HG03066 (cell line): ENCODE measurements around the gene PRPF40B.

Experiments
- ATAC-seq: cut with Tn5 transposase; IDR thresholded peaks from one replicate; pipeline ENCODE4 v1.9.1; 2021; ENCODE audit warnings: low read depth; ENCODE audit not compliant: unreplicated experiment

Gene PRPF40B

DNA sequence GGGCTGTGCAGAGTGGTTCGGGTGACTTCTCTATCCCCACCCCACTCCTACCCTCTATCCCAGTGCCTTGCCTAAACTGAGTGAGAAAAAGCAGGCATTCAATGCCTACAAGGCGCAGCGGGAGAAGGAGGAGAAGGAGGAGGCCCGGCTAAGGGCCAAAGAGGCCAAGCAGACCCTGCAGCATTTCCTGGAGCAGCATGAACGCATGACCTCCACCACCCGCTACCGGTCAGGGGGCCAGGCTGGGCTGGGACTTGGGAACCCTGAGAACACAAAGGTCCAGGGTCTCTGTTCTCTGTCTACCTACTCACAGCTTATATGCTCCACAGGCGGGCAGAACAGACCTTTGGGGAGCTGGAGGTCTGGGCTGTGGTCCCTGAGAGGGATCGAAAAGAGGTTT is 11.7 kb downstream of the PRPF40B start:
- no peak for ATAC-seq

- no peak for ATAC-seq
These were observed 12.3 kb downstream of the PRPF40B start for GRCh38 chr12:49635656-49636055.

DNA sequence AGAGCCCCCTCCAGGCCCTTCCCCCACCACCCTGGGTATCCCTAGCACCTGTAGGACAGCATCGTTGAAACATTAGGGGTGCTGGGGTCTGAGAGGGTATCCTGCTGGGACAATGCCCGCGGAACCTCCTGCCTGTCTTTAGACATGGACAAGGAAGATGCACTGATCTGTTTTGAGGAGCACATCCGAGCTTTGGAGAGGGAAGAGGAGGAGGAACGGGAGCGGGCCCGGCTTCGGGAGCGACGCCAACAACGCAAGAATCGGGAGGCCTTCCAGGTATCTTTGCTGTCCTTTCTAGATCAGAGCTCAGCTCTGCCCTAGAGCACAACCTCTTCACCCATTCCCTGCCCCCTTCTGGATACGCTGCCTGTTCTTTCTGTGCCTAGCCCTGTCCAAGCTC is 13.2 kb downstream of the PRPF40B start:
- no peak for ATAC-seq

GRCh38 chr12:49636979-49637755 is 13.8 kb downstream of the PRPF40B start:
- no peak for ATAC-seq

- ATAC-seq = no peak
These were observed 18.5 kb downstream of the PRPF40B start for GRCh38 chr12:49641748-49642369.

GRCh38 chr12:49642370-49642802 is 19.0 kb downstream of the PRPF40B start:
- no peak for ATAC-seq

GRCh38 chr12:49643135-49643534 is 19.8 kb downstream of the PRPF40B start:
- ATAC-seq = no peak

DNA sequence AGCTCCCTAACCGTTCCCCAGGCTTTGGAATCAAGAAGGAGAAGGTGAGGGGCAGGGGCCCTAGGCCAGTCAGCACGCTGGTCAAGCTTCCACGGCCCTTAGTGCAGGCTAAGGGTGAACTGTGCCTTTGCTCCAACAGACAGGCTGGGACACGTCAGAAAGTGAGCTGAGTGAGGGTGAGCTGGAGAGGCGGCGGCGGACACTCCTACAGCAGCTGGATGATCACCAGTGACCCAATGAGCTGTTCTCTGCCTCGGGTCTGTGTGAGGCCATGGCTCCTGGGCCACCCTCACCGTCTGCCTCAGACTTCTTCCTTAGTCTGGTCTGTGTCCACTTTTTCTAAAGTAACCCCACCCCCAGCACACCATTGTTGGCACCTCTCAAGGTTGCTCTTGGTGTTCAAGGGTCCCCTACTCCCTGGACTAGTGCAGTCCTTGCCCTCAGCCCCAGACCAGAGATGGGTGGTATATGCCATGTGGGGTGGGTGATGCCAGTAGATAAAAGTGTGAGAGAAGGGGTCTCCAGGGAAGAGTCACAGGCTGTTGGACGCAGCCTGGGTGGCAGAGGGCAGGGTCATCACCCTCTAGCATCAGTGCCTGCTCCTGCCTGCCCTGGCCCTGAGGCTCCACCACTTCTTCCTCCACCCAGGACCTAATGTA is 20.7 kb downstream of the PRPF40B start:
- ATAC-seq = no peak

- no peak for ATAC-seq
These were observed 21.2 kb downstream of the PRPF40B start for GRCh38 chr12:49644620-49644994.

- no peak for ATAC-seq
These were observed 22.0 kb downstream of the PRPF40B start for GRCh38 chr12:49645146-49646039.

GRCh38 chr12:49646331-49646830 is 23.0 kb downstream of the PRPF40B start:
- ATAC-seq = no peak

DNA sequence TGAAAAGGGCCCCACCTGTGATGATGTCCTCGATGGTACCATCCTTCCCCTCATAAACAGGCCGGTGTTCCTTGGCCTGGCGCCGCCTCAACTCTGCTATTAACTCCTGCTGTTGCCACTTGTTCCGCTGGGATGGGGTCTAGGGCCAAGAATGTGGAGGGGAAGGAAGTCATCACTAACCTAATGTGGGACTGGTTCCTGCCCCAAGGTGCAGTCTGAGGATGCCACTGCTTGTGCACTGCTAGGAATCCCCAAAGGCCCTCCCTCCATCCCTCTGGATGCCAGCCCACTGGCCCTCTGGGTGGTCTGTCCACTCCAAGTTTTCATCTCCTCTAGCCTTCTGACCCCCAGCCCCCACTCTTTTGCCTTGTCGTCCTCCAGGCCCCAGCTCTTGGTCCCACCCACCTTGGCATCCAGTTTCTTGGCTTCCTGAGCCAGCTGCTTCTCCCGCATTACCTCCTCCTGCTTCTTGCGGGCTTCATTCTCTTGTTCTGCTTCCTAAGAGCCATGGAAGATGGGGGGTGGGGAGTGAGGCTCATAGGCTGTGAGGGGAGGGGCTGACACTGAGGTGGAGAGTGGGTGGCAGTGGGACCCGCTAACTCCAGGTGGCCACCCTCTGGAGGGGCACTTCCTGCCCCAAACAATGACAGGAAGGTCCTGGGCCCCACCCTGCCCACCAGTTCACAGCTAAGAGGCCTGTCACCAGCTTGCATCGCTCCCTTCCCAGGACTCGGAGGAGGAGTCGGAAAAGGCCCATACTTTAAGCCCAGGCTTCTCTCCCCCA is 23.7 kb downstream of the PRPF40B start:
- ATAC-seq = no peak

GRCh38 chr12:49647827-49648711 is 24.7 kb downstream of the PRPF40B start:
- ATAC-seq = no peak

DNA sequence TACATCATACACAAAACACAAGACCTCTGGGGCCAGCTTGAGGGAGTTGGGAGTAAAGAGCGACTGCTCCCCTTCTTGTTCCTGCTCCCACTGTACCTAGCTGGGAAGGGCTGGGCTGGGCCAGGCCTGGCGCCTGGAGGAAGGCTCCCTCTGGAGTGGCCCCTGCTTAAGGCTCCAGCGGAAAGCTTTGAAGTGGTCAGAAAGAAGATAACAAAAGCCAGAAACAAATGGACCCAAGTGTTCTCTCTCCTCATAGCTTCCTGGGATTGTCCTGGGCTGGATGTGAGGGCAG is 25.3 kb downstream of the PRPF40B start:
- no peak for ATAC-seq

DNA sequence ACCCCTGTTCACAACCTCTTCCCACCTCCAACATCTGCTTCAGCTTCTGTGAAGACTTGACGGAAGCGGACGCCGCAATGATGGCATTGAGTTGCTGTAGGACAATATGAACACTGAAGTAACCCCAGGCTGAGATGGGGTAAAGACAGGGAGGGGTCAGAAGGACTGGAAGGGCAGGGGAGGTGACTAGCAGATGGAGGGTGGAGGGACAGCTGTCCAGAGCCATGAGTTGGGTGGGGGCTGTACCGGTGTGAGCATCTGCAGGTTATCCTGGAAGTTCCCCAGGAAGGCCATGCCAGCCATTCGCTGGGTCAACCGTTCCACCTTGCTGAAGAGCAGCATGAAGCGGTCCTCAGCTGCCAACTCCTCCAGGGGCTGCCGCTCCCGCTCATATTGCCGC is 26.1 kb downstream of the PRPF40B start:
- no peak for ATAC-seq

- no peak for ATAC-seq
These were observed 26.5 kb downstream of the PRPF40B start for GRCh38 chr12:49649892-49650291.

DNA sequence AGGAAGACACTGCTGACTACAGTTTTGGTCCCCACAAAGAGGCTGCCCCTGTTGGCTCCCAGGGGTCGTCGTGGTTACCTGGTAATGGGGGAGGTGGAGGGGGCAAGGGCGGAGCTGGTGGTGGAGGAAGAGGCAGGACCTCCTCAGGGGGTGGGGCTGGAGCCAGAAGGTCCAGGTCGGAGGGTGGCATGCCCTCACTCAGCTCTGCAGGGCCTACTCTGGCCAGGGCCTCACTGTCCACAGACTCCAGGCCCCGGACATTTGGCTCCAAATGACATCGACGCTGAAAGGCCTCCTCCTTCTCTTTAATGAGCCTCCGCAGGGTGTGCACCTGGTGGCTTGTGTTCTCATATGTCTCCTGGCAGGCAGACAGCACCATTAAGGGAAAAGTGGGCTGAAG is 28.5 kb downstream of the PRPF40B start:
- ATAC-seq = no peak

DNA sequence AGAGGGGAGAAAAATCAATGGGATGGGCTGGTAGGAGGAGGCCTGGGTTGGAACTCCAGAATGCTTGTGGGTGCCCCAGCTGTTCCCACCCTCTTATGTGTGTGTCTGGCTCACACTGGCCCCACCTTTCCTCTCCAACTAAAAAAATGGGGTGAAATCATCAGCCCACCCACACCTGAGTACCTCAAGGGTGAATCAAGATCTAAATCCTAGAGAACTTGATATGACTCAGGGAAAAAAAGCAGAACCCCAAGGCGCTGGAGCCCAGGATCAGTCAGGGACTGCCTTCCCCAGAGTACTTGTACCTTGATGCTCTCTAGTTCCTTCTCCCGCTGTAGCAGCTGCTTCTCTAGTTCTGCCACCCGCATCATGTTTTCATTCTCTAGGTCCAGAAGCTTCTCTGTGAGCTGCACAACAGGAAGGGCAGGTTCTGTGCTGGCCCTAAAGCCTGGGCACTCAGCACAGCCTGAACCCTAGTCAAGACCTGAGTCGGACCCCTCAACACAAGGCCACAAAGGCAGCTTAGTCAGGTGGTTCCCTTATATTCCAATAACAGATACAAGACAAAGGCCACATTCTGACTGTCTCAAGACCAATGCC is 29.7 kb downstream of the PRPF40B start:
- no peak for ATAC-seq

DNA sequence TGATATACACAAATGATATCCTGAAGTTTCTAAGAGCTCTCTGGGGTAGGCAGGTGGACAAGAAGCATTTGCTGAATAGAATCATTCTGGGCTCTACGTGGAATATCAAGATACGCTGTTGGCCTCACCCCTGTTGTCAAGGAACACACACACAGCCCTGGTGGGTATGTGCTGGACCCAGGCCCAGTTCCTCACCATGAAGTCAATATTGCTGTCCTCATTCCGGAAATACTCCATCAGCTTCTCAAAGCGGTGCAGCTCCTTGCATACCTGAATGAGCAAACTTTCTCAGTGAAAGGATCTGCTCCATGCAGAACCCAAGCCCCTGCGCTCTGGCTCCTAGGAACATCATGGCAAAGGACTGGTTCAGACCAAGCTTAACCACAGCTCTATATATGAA is 31.4 kb downstream of the PRPF40B start:
- ATAC-seq = no peak
